ENCODE measurements around the gene SUDS3.
"Not testable (repeated sequence)": the region's sequence is repeated elsewhere in the genome, so short reads cannot be mapped to it uniquely, and the experiment has no call there.

SUDS3 gene, protein sequence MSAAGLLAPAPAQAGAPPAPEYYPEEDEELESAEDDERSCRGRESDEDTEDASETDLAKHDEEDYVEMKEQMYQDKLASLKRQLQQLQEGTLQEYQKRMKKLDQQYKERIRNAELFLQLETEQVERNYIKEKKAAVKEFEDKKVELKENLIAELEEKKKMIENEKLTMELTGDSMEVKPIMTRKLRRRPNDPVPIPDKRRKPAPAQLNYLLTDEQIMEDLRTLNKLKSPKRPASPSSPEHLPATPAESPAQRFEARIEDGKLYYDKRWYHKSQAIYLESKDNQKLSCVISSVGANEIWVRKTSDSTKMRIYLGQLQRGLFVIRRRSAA

DNA sequence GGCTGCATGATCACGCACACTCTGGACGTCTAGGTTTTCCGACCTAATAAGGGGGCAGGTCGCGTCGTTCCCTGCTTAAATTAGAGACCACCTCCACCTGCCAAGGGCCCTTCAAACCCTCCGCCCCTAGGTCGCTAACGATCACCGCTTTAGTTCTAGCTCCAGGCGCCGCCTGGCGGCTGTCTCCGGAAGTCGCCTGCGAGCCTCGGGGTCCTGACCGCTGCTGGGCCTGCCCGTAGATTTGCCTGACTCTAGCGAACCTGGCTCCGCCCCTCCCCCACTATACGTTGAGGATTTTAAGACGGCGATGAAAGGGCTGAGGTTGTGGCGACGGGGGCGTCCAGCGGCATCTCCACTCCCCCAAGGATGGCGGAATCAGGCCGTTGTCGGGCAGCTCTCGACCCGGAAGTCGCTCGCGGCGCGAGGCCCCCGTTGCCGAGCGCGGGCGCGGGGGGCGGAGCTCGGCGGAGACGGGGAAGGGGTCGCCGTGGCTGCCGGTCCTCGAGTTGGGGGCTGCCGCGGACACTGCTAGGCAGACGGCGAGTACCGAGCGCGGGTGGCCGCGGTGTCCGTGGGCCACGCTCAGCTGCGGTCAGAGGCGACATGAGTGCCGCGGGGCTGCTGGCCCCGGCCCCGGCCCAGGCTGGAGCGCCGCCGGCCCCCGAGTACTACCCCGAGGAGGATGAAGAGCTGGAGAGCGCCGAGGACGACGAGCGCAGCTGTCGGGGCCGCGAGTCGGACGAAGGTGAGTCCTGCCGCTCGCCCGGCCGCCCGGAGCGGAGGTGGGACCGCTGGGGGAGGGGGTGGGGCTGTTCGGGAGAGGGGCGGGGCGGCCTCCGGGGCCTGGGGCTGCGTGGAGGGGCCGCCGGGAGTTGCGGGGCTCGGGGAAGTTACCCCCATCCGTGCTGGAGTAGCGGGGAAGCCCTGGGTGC lies at the start of gene SUDS3:
TSS of gene SUDS3 (plus strand) at position 467 of the 932 bp plus-strand sequence. CDS start at position 604, 137 bp downstream.
- DNase-seq (ENCODE audit: low read depth): peak; percentile 94

DNA sequence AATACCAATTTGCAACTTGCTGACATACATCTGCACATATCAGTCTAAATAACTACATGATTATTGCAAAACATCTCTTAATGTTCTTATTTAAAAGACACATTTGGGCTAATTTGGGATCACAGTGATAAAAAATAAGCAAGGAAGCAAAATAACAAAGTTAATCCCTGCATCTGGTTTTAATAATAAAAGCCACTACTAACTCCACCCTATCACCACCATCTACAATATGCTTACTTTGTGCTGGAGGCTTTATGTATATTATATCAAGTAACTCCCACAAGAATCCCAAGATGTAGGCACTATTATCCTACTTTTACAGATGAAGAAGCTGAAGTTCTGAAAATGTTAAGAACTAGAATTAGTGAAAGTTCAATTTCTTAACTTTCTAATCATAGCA lies 49.4 kb upstream of the SUDS3 start:
- DNase-seq (ENCODE audit: low read depth): no peak

DNA sequence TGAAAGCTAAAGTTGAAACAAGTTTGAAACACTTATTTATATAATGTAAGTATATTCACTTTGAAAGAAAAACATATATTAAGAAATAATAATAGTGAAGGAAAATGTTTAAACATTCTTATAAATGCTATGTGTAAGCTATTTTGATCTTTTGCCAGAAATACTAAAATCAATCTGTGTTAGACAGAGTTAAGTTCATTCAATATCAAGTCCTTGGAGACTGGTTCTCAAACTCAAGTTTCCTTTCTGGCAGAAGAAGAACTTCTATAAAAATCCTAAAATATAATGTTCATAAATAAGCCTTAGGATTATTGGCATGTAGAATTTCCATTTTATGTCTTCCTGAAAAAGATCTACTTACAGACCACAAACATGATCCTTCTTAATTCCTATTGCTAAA lies 49.0 kb upstream of the SUDS3 start:
- no peak for DNase-seq (ENCODE audit: low read depth)

DNA sequence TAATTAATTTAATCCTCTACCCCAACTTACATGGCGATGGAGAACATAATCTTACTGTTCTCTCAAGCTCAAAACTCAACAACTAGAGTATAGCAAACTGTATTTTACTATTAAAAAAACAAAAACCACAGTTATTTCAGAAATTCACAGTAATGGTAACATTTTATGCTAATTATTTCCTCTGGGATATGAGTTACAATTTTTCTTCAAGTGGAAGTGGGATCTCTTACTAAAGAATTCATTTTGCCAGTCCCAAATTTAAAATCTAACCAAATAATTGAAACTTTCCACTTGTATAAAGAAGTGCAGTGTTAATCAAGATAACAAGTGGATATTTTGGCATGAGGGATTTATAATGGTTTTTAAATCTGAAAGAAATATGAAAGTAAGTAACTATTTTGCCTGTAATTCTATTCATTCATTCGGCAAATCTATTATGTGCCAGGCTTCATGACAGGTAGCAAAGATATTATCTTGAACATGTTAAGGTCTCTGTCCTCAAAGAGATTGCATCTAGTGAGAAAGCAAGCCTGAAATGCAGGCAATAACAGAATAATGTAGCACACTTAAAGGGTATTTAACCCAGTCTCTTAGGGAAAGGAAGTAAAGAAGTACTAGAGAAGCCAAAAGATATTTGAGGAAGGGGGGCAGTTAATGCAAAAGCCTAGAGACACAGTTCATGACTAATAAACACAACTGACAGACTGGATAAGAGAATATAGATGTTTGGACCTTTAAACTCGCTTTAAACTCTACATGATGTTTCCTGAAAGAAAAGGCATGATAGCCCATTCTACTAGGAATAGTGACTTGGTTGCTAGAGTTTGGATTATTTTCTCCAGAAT lies 47.6 kb upstream of the SUDS3 start:
- DNase-seq (ENCODE audit: low read depth): no peak

DNA sequence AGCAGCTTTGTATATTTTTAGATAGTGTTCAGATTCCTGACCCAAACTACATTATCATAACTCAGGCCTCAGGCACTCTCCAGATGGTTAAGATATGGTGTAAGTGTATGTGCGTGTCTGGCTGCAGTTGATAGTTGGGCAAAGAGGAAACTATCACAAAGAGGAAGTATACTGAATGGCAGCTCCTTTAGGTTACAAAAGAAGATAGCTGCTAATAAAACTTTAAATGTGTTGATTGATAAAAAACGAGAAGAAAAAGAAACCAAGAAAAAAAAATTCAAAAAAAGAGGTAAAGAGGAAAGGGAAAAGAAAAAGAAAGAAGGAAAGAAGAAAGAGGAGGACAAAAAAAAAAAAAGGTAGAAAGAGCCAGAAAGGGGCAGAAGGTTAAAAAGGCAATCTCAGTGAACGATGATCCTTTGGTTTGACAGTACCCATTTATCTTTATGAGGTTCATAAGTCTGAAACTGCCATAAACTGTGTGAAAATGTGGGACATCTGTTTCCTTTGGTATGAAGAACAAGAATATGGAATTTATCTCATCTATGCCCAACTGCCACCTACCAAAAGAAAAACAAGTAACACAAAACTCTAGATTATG lies 45.8 kb upstream of the SUDS3 start:
- no peak for DNase-seq (ENCODE audit: low read depth)

DNA sequence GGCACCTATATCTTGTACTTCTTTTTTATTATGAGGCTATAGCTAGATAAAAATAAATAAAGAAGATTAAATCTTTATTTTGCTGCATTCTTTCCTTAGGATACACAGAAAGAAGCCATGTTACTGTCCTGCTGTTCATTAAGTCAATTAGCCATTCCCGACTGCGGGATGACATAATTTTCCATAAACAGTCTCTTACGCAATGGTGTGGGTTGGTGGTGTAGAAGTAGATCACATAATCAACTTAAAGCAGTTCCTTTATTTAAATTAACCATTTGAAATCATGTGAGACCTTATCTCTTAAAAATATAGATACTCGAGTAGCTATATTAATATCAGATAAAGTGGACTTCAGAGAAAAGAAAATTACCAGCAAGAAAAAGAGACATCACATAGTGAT lies 43.8 kb upstream of the SUDS3 start:
- DNase-seq (ENCODE audit: low read depth): no peak

DNA sequence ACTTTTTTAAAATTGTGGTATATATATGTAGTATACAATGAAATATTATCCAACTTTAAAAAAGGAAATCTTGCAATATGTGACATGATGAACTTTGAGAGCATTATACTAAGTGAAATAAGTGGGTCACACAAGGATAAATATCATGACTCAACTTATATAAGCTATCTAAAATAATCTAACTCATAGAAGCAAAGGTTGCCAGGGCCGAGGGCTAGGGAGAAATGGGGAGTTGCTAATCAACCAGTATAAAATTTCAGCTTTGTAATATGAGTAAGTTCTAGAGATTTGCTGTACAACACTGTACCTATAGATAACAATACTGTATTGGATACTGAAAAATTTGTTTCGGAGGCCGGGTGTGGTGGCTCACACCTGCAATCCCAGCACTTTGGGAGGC lies 42.1 kb upstream of the SUDS3 start:
- DNase-seq (ENCODE audit: low read depth): no peak

DNA sequence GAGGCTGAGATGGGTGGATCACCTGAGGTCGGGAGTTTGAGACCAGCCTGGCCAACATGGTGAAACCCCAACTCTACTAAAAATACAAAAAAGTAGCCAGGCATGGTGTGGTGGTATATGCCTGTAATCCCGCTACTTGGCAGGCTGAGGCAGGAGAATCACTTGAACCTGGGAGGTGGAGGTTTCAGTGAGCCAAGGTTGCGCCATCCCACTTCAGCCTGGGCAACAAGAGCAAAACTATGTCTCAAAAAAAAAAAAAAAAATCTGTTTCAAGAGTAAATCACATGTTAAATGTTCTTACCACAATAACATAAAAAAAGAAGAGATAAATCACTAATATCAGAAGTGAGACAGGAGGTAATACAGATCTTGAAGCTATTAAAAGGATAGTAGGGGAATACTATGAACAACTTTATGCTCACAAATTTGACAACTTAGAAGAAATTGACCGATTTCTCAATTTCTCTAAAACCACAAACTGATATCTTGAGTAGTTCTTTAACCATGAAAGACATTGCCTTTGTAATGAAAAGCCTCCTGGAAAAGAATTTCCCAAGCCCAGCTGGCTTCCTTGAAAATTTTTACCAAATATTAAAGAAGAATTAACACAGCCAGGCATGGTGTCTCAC lies 41.3 kb upstream of the SUDS3 start:
- DNase-seq (ENCODE audit: low read depth): no peak

DNA sequence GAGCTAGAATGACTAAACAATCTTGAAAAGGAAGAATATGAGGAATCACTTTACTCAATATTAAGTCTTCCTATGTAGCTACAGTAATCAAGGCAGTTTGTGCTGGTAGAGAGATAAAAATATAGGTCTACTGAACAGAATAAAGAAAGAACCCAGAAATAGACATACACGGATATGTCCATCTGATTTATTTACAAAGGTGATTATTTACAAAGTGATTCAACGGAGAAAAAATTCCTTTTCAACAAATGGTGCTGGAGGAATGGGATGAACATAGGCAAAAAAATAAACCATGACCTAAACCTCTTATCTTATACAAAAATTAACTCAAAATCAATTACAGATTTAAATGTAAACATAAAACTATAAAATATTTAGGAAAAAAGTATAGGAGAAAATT lies 40.2 kb upstream of the SUDS3 start:
- DNase-seq (ENCODE audit: low read depth): no peak

DNA sequence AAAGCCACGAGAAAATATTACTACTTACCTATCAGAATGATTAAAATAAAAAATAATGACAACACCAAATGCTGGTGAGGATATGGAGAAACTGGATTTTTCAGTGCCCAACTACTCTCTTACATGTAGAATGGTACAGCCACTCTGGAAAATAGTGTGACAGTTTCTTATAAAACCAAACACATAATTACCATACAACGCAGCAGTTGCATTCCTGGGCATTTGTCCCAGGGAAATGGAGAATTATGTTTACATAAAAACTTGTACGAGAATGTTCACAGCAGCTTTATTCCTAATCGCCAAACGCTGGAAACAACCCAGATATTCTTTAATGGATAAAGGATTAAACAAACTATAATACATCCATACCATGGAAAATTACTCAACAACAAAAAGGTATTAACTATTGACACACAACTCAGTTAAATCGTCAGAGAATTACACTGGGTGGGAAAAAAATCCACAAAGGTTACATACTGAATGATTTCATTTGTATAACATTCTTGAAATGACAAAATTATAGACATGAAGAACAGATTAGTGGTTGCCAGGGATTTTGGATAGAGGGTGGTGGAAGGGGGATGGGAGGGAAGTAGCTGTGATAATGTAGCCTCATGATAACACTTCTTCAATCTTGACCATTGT lies 39.0 kb upstream of the SUDS3 start:
- DNase-seq (ENCODE audit: low read depth): no peak

DNA sequence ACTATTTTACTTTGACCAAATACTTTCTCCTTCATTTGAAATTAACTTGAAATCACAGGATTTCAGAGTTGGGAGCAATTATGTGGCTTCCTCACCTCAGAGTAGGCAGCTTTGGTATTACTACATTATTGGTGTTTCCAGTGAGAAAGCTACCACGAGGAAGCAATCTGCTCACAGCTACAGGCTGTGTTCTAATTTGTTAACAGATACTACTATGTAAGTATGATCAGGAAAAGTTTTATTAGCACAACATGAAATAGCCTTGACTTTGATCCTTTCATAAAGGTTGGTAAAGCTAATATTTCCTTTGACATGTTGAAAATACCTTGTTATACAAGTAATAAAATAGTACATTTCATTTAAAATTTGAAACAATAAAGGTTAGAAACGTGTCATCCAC lies 34.3 kb upstream of the SUDS3 start:
- DNase-seq (ENCODE audit: low read depth): no peak

DNA sequence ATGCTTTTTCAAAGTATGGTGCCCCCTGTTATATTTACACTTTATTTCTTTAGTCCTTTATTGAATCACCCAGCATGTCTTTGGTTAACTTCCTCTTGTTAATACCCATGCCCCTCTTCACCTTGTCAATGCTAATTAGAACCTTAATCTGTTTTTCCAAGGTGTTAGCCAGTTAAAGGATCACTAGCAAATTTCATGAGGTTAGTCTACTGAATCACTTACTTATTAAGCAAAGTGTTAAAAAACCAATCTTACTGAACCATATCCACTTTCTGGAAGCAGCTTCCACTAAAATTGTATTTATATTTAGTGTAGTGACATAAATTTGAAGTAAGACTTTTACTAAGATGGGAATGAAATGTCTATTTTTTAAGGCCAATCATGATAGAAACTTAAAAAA lies 31.5 kb upstream of the SUDS3 start:
- DNase-seq (ENCODE audit: low read depth): no peak

DNA sequence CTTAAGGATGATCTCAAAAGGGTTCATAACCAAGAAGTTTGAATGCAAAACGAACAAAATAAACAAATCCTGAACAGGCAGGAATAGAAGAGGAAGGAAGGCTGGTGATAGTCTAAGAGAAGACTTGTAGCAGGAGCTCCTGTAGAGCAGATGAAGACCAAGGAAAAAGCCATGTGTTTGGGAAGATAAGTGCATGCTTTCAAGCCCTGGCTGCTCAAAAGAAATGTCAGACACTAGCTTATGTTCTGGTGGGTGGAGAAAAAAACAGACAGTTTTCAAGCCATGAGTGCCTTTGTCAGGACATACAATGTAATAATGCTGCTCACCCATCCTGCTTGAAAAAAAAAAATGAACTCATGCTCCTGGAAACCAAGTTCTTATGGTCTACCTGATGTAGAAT lies 31.0 kb upstream of the SUDS3 start:
- DNase-seq (ENCODE audit: low read depth): no peak

DNA sequence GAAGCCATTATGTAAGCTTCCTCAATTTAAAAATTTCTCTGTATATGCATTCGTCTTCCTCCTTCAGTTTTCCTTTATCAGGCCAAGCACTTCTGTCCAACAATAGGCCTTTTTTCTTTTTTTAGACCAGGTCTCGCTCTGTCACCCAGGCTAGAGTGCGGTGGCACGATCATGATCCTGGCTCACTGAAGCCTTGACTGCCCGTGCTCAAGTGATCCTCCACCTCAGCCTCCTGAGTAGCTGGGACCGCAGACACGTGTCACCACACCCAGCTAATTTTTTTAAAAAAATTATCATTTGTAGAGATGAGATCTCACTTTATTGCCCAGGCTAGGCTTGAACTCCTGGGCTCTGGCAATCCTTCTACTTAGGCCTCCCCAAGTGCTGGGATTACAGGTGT lies 29.5 kb upstream of the SUDS3 start:
- no peak for DNase-seq (ENCODE audit: low read depth)

DNA sequence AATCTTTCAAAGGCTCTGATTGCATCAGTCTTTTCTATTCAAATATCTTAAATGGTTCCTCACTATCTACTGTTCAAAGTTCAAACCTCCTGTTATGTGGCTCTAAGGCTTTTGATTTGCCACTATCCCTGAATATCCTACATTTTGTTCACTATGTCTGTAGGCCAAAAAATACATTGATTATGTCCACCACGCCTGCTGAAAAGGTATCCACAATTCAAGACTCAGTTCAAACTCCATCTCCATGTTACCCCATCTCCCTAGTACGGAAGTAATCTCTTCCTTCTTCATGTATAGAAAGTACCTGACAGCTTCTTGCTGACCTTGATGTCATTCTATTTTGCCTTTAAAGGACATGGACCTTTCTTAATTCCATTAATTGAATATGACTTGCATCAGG lies 28.4 kb upstream of the SUDS3 start:
- DNase-seq (ENCODE audit: low read depth): no peak

DNA sequence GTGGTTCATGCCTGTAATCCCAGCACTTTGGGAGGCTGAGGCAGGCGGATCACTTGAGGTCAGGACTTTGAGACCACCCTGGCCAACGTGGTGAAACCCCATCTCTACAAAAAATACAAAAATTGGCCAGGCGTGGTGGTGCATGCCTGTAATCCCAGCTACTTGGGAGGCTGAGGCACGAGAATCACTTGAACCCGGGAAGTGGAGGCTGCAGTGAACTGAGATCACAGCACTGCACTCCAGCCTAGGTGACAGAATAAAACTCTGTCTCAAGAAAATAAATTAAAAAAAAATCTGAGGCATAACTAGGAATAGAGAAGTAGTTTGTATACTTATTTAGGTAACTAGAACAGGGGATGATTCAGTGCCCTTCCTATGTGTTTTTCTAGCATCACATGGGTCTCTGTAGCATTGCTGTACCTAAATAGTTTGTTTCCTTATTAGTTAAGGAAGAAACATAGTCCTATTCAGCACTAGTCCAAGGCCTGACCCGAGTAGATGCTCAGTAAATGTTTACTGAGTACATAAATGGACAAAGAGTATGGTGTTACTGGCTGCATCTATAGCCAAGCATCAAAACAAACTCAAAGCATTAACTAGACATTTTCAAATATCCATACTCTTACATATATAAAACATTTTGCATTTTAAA lies 25.3 kb upstream of the SUDS3 start:
- no peak for DNase-seq (ENCODE audit: low read depth)

DNA sequence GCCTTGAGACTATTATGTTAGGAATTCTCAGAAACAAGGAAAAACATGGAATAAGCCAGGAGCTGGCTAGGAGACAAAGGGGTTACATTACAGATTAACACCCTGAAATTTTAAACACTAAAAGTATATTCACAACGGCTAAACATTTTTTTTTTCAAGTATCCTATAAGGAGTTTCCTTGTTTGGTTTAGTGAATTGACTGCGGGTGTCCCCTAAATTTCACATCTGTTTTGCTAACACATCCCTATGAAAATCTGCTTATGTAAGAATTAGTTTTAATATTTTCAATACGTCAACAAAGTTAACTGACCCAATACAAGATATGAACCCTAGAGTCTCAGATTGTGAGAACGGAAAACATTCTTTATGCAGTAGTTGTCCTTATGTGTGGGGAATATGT lies 22.6 kb upstream of the SUDS3 start:
- DNase-seq (ENCODE audit: low read depth): no peak

DNA sequence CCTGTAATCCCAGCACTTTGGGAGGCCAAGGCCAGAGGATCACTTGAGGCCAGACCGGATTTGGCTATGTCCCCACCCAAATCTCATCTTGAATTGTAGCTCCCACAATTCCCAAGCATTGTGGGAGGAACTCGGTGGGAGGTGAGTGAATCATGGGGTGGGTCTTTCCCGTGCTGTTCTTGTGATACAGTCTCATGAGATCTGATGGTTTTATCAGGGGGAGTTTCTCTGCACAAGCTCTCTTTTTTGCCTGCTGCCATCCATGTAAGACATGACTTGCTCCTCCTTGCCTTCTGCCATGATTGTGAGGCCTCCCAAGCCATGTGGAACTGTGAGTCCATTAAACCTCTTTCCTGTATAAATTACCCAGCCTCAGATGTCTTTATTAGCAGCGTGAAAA lies 21.9 kb upstream of the SUDS3 start:
- DNase-seq (ENCODE audit: low read depth): not testable (repeated sequence)

DNA sequence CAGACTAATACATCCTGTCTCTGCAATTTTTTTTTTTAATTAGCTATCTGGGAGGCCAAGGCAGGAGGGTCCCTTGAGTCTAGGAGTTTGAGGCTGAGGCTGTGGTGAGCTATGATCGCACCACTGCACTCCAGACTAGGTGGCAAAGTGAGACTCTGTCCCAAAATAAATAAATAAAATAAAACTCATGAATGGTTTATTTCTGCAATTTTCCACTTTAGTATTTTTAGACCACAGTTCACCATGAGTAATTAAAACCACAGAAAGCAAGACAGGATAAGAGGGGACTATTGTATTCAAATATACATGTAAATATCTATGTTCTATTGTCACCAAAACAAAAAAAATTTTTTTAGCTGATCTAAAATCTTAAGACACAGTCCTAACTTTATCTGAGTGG lies 21.5 kb upstream of the SUDS3 start:
- no peak for DNase-seq (ENCODE audit: low read depth)

DNA sequence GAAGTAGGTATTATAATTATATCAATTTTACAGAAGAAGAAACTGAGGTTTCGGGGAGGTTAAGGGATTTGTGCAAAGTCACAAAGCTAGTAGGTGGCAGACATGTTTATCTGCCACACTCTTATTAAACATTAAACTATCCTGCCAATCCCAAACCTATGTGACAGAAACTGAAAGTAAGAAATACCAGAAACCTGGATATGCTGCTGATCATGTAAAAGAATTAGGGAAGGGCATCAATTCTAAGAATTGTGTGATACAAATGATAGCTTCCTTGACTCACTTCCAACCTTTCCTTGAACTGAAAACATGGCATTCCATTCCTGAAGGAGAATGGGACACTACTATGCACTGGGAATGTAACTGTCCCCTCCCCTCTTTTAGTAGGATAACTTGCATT lies 20.5 kb upstream of the SUDS3 start:
- no peak for DNase-seq (ENCODE audit: low read depth)

Measured in activated gamma-delta T cell treated with anti-CD3 and anti-CD28 coated beads, Interleukin-2, amount 50 U/mL, for 16 hours (primary cell).